Stomach (tissue), 4 donors: ENCODE data around the gene DLG4.

Source experiments
- CTCF ChIP-seq, 7 experiments: fragments of 450-650 bp in 4 of 7; fragments of 200-600 bp in 3 of 7; sonication (generic) in 3 of 7; IDR thresholded peaks; one replicate each; pipeline ENCODE4 v1.5.1; 2016 to 2019; ENCODE audit warnings: antibody characterized with exemption in 7 of 7, control low read depth in 2 of 7, mild to moderate bottlenecking in 1 of 7
- EP300 ChIP-seq: sonication (generic); formaldehyde crosslinking; IDR thresholded peaks from one replicate; pipeline ENCODE4 v1.6.1; 2017; ENCODE audit warnings: antibody characterized with exemption
- POLR2A ChIP-seq, 4 donors: fragments of 450-650 bp; IDR thresholded peaks; one replicate each; pipeline ENCODE4 v1.6.1; 2016; ENCODE audit warnings: antibody characterized with exemption in 4 of 4, control low read depth in 2 of 4, mild to moderate bottlenecking in 1 of 4, moderate library complexity in 1 of 4
- POLR2AphosphoS5 ChIP-seq, 3 donors: sonication (generic); formaldehyde crosslinking; IDR thresholded peaks; one replicate each; pipeline ENCODE4 v1.6.1; 2016; ENCODE audit warnings: antibody characterized with exemption in 3 of 3

GRCh38 chr17:7242717-7243452, 23.2 kb upstream of the DLG4 start:
- TF ChIP-seq POLR2AphosphoS5 (IDR thresholded peaks at IDR 0.05) = peak; percentile 87 to 98 (median 97)
- TF ChIP-seq CTCF (IDR thresholded peaks at IDR 0.05) = peak in 2 of 7 experiments; percentile 12 to 17
- TF ChIP-seq POLR2A (IDR thresholded peaks at IDR 0.05) = no peak
- peak; percentile 37 for TF ChIP-seq EP300
